Measurements from ENCODE around the gene MLNR. TPM values are rescaled to one million over a fixed set of nuclear protein-coding genes. Genes with fewer than 3 reads are reported as not detected.

MLNR gene
- total RNA-seq, 1 experiment from 2014 or later: not detected

Other genes starting within 250 kb of the MLNR start
- 24.3 and 51.3 TPM in 2 replicates for gene FNDC3A, start 244.4 kb upstream of the MLNR start, total RNA-seq (2014; rRNA removed; shearing (Covaris generic))
- 4.6 and 9.2 TPM in 2 replicates for gene CDADC1, start 27.6 kb downstream of the MLNR start, total RNA-seq (2014; rRNA removed; shearing (Covaris generic))
- 6.2 and 6.5 TPM in 2 replicates for gene CAB39L, start 223.7 kb downstream of the MLNR start, total RNA-seq (2014; rRNA removed; shearing (Covaris generic))
- gene SETDB2, start 223.9 kb downstream of the MLNR start, total RNA-seq (2014; rRNA removed; shearing (Covaris generic)): 5.6 and 6.4 TPM in 2 replicates

Measured in SJSA1 (cell line).